ENCODE results near the gene MED13L.
A peak's percentile ranks its signal among the peaks of the same experiment; 100 is the strongest.

The MED13L gene

GRCh38 chr12:116123451-116124258 is 153.8 kb downstream of the MED13L start:
- TF ChIP-seq SIN3A (IDR thresholded peaks at IDR 0.05; ENCODE audit: borderline replicate concordance, insufficient read depth, low read length), result peak; percentile 96; the same call in 1 of the 2 replicates
- TF ChIP-seq POLR2AphosphoS5 (IDR thresholded peaks at IDR 0.05; ENCODE audit: low read depth, low read length), result no peak

GRCh38 chr12:116122628-116123027 is 154.9 kb downstream of the MED13L start:
- TF ChIP-seq SIN3A (IDR thresholded peaks at IDR 0.05; ENCODE audit: borderline replicate concordance, insufficient read depth, low read length), result no peak
- no peak for TF ChIP-seq TAF1 (IDR thresholded peaks at IDR 0.05; ENCODE audit: borderline replicate concordance, insufficient read depth, low read length)
- no peak for TF ChIP-seq FOXP2 (optimal IDR thresholded peaks at IDR 0.05; ENCODE audit: borderline replicate concordance, extremely low read depth, extremely low read length, insufficient read depth)
- TF ChIP-seq REST (IDR thresholded peaks at IDR 0.05; ENCODE audit: insufficient read depth in 1 of 2, low read depth in 2 of 2, low read length in 2 of 2), result no peak
- no peak for TF ChIP-seq POLR2AphosphoS5 (IDR thresholded peaks at IDR 0.05; ENCODE audit: low read depth, low read length)

DNA sequence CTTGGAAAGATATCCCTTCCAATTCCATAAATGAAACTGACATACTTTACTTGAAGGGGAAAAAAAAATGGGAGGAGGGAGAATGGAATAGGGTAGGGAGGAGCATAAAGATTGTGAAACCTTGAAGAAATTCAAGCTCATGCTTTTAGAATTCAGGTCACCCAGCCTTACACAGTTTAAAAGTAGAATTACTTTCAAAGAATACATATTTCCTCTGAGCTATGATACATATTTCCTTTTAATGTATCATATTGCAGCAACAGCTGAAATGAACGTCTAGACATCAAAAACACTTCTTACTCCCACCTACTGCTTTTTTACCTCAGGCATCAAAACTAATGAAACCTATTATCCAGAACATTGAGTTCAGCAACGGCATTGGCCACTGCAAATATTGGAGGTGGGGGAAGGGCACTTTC is 156.0 kb downstream of the MED13L start:
- TF ChIP-seq SIN3A (IDR thresholded peaks at IDR 0.05; ENCODE audit: borderline replicate concordance, insufficient read depth, low read length) (no peak), FOXP2 (optimal IDR thresholded peaks at IDR 0.05; ENCODE audit: borderline replicate concordance, extremely low read depth, extremely low read length, insufficient read depth) (no peak), POLR2AphosphoS5 (IDR thresholded peaks at IDR 0.05; ENCODE audit: low read depth, low read length) (no peak), TAF1 (IDR thresholded peaks at IDR 0.05; ENCODE audit: borderline replicate concordance, insufficient read depth, low read length) (no peak), REST (IDR thresholded peaks at IDR 0.05; ENCODE audit: insufficient read depth in 1 of 2, low read depth in 2 of 2, low read length in 2 of 2) (no peak)

DNA sequence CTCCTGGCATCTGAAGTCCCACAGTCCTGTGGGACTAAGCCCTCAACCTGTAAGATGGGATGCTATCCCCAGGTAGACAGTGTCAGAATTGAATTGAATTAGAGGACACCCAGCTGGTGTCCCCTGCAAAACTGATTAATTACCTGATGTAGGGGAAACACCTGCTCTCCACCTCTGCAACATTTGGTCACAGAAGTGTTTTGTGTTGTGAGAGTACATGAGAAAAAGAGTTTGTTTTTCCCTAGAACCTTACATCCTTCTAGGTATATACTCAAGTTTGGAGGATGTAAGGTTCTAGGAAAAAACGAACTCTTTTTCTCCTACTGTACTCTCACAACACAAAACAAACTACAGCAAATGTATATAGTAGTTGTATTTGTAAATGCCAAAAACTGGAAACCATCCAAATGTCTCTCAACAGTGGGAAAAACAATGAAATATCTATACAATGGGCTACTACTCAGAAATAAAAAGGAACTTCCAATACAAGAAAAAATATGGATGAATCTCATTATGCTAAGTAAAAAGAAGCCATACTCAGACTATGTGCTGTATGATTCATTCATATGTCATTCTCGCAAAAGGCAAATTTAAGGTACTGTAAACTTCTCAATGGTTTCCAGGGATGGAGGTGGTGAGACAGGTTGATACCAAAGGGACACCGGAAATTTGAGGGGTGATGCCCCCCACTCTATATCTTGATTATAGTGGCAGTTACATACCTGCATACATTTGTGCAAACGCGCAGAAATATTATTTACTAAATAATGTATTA is 160.7 kb downstream of the MED13L start:
- TF ChIP-seq FOXP2 (optimal IDR thresholded peaks at IDR 0.05; ENCODE audit: borderline replicate concordance, extremely low read depth, extremely low read length, insufficient read depth), result no peak

DNA sequence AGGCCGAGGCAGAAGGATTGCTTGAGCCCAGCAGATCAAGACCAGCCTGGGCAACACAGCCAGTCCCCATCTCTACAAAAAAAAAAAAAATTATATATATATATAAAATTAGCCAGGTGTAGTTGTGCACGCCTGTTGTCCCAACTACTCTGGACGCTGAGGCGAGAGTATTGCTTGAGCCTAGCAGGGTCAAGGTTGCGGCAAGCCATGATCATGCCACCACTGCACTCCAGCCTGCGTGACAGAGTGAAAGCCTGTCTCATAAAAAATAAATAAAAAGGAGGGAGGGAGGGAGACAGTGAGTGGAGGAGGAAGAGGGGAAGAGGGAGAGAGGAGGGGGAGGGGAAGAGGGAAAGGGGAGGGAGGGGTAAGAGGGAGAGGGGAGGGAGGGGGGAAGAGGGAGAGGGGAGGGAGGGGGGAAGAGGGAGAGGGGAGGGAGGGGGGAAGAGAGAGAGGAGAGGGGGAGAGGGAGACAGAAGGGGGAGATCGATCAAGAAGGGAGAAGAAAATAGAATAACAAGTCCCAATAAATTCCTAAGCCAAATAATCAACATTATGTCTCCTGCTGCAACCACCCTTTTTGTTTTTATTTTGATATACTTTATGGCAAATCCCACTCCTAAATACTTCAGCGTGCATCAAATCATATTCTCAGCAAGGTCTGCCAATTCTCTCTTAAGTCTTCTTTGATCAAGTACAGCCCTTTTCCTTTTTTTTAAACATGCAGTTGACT is 163.9 kb downstream of the MED13L start:
- TF ChIP-seq TAF1 (IDR thresholded peaks at IDR 0.05; ENCODE audit: borderline replicate concordance, insufficient read depth, low read length), result no peak
- TF ChIP-seq SIN3A (IDR thresholded peaks at IDR 0.05; ENCODE audit: borderline replicate concordance, insufficient read depth, low read length), result no peak
- no peak for TF ChIP-seq REST (IDR thresholded peaks at IDR 0.05; ENCODE audit: insufficient read depth in 1 of 2, low read depth in 2 of 2, low read length in 2 of 2)
- TF ChIP-seq FOXP2 (optimal IDR thresholded peaks at IDR 0.05; ENCODE audit: borderline replicate concordance, extremely low read depth, extremely low read length, insufficient read depth), result no peak
- TF ChIP-seq POLR2AphosphoS5 (IDR thresholded peaks at IDR 0.05; ENCODE audit: low read depth, low read length), result no peak

All from PFSK-1 (cell line).